Measurements from ENCODE around the gene PPP2R2B.

The PPP2R2B gene

DNA sequence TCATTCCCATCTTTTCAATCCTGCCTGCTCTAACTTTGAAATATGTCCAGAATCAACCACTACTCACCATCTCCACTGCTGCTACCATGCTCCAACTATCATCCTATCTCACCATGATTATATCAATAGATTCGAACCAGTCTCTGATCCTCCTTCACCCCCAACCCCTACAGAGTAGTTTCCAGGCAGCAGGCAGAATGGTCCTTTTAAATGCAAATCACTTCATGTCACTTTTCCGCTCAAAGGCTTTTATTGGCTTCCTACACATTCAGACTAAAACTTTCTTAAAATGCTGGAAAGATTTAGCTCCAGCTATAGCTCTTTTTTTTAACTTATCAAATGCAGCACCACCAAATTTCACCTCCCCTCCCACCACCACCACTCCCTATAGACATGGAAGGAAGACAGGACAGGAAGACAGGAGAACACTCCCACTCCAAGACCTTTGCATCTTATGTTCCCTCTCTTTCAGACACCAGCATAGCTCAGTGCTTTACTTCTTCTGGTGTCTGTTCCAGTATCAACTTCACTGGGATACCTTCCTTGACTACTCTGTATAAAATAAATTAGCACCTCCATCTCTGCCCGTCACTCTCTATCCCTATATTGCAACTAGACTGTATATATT lies 9.9 kb upstream of the PPP2R2B start:
- DNase-seq (ENCODE audit: low read depth in 3 of 3, low spot score in 1 of 3): no peak

- DNase-seq (ENCODE audit: low read depth in 3 of 3, low spot score in 1 of 3): no peak
Observed at GRCh38 chr5:146884066-146884626, 5.6 kb upstream of the PPP2R2B start.

- DNase-seq (ENCODE audit: low read depth in 3 of 3, low spot score in 1 of 3): no peak
Observed at GRCh38 chr5:146883511-146883910, 5.0 kb upstream of the PPP2R2B start.

- no peak for DNase-seq (ENCODE audit: low read depth in 3 of 3, low spot score in 1 of 3)
Observed at GRCh38 chr5:146880966-146881365, 2.4 kb upstream of the PPP2R2B start.

DNA sequence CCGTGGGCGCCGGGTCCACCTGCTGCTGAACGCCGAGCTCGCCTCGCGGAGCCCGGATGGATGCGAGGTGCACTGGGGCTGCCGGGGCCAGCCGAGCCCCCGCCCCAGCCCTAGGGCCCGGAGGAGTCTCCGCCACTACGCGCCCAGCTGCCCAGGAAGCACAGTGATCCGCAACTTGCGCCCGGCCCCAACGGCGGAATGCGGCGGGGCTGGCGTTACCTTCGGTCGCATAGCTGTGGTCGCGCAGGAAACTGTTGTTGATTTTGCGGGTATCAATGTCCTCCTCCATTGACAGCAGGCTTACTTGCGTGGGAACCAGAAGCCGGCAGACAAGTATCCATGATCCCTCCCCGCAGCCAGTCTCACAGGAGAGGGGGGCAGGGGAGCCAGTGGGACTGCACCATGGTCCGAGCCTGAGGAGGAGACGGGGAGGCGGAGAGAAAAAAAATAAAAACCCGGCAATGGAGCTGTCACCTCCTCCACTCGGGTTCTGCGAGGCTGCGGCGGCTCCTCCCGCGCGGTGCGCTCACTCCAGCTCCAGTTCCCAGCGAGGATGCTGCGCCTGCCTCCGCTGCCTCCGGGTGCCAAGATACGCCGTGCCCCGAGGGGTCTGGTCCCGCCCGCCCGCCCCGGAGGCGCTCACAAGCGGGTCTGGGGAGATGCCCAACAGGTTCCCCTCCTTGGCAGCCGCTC lies 628 bp downstream of the PPP2R2B start:
- DNase-seq (ENCODE audit: low read depth in 3 of 3, low spot score in 1 of 3): peak in 1 of 3 donors; percentile 1

DNA sequence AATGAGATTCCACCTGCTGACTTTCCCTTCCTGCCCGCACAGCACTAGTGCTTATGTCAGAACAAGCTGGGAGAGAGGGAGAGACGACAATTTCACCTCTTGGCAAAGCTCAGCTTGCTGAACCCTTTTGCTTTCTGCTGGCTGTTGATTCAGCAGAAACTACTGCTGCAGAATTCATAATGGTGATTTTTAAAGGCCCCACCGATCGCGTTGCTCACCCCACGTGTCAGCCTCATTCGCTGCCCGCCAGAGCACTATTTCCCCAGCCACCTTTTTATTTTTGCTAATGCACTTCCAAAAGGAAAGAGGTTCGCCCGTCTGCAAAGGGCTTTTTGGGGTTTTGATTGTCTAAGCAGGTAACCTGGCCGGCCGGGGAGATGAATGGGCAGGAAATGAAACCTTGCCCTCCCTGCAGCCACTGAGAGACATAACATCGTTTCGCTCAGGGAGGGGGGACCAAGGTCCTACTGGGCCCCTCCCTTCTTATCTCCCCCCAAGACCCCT lies 1.3 kb downstream of the PPP2R2B start:
- no peak for DNase-seq (ENCODE audit: low read depth in 3 of 3, low spot score in 1 of 3)

- DNase-seq (ENCODE audit: low read depth in 3 of 3, low spot score in 1 of 3): no peak
Observed at GRCh38 chr5:146873186-146873917, 5.2 kb downstream of the PPP2R2B start.

- DNase-seq (ENCODE audit: low read depth in 3 of 3, low spot score in 1 of 3): no peak
Observed at GRCh38 chr5:146872188-146872587, 6.4 kb downstream of the PPP2R2B start.

GRCh38 chr5:146867996-146868708 lies 10.4 kb downstream of the PPP2R2B start:
- DNase-seq (ENCODE audit: low read depth in 3 of 3, low spot score in 1 of 3): no peak

- DNase-seq (ENCODE audit: low read depth in 3 of 3, low spot score in 1 of 3): no peak
Observed at GRCh38 chr5:146866263-146866662, 12.3 kb downstream of the PPP2R2B start.

GRCh38 chr5:146862641-146863040 lies 15.9 kb downstream of the PPP2R2B start:
- DNase-seq (ENCODE audit: low read depth in 3 of 3, low spot score in 1 of 3): no peak

DNA sequence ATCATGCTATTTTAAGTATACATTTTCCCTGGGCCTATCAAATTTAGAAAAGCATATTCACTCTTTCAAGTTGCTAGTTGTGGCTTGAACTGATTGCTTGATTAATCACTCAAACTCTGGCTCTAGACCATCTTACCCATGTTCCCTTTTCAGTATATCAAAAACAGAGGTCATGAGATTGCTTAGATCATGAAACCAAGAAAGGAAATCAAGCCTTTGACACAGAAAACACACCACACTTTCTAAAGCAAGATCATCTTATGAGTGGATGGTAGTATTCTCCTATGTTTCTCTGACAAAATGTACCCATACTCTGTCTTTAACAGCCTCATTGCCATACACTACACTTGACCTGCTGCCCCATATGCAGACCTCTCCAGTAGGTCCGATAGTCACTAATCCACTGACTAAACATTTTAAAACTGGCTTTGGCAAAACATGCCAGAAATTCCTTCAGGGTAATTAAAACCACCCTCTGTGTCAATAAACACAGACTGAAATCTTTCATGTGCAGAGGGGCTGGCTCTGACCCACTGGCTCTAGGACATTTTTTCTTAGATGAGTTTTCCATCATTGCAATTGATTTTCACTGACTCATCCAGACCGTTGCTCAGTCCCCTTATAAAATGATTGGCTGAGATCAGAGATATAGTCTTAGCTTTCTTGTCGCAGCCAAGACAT lies 18.2 kb downstream of the PPP2R2B start:
- DNase-seq (ENCODE audit: low read depth in 3 of 3, low spot score in 1 of 3): no peak

- no peak for DNase-seq (ENCODE audit: low read depth in 3 of 3, low spot score in 1 of 3)
Observed at GRCh38 chr5:146852089-146852488, 26.5 kb downstream of the PPP2R2B start.

GRCh38 chr5:146851133-146851532 lies 27.4 kb downstream of the PPP2R2B start:
- DNase-seq (ENCODE audit: low read depth in 3 of 3, low spot score in 1 of 3): no peak

DNA sequence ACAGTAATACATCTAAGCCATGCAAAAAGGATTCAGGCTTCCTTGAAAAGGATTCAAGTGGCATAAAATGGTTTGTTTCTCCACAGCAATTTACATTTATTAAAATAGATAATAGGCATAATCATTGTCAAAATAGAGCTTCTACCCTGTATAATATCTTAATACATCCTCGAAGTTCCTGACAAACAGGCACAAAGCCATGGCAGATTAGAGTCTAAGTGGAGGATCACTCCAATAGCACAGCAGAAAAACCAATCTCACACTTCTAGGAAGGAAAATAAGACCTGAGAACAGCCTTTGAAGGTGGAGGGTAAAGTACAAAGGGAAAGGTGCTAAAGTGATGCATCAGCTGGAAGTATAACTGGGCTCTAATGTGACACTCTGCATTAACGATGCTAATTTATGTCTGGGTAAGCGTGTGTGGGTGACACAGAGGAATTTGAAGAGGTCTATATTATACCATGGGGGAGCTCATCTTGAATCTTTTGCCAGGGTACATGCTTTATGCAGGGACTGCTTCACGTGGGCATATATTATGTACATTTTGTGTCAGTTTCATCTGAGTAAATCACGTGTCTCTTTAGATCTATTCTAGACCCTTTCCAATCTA lies 28.8 kb downstream of the PPP2R2B start:
- DNase-seq (ENCODE audit: low read depth in 3 of 3, low spot score in 1 of 3): no peak

- no peak for DNase-seq (ENCODE audit: low read depth in 3 of 3, low spot score in 1 of 3)
Observed at GRCh38 chr5:146848133-146848532, 30.4 kb downstream of the PPP2R2B start.

- DNase-seq (ENCODE audit: low read depth in 3 of 3, low spot score in 1 of 3): no peak
Observed at GRCh38 chr5:146840016-146840415, 38.5 kb downstream of the PPP2R2B start.

DNA sequence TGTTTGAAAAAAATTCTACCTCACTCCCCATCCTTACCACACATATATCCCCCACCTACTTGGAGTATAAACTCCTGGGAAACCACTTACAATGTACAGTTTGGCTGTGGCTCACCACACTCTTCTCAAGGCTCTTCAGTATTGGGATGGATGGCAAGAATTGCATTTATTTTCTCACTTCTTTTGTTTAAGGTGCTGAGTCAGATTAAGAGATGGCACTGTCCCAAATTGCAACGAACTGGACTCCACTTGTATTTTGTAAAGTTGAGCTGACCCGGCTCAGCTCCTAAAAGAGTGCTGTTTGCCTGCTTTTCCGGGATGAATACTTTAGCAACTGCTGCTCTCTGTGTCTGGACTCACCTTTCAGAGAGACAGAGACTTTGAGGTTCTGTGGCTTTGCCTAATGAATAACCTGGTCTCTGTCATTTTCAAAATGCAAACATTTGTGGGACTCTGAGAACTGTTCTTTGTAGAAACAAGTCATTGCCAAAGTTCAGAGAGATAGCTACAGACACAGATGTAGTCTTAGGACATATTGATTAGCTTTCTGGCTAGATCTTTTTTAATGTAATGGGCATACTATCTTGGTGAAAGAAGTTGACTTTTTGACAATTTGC lies 42.2 kb downstream of the PPP2R2B start:
- DNase-seq (ENCODE audit: low read depth in 3 of 3, low spot score in 1 of 3): no peak

GRCh38 chr5:146832985-146833732 lies 45.4 kb downstream of the PPP2R2B start:
- DNase-seq (ENCODE audit: low read depth in 3 of 3, low spot score in 1 of 3): no peak
